NCI-H524 (cell line): ENCODE results near the gene LYL1.

Experiments
- DNase-seq, 2 experiments: peaks; one replicate each; lab custom pipeline; 2025; lab: John Stamatoyannopoulos, UW

Gene LYL1

GRCh38 chr19:13129384-13129783, 26.7 kb upstream of the LYL1 start:
- DNase-seq, result no peak

DNA sequence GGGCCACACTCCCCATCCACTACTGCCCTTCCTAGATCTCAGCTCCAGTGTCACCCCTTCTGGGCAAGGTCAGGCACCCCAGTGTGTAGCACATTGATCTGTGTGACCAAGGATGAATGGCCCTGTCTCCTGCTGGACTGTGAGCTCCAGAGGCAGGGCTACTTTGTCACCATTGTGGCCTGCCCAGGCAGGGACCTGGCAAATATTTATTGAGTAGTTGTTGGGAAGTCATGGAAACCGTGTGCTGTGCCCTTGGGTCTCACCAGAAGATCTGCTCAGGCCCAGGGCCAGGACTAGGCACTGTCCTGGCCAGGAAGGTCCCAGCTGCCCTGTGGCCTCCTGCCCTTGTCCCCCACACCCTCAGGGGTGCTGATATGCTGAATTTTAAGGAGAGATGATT, 25.9 kb upstream of the LYL1 start:
- no peak for DNase-seq

DNA sequence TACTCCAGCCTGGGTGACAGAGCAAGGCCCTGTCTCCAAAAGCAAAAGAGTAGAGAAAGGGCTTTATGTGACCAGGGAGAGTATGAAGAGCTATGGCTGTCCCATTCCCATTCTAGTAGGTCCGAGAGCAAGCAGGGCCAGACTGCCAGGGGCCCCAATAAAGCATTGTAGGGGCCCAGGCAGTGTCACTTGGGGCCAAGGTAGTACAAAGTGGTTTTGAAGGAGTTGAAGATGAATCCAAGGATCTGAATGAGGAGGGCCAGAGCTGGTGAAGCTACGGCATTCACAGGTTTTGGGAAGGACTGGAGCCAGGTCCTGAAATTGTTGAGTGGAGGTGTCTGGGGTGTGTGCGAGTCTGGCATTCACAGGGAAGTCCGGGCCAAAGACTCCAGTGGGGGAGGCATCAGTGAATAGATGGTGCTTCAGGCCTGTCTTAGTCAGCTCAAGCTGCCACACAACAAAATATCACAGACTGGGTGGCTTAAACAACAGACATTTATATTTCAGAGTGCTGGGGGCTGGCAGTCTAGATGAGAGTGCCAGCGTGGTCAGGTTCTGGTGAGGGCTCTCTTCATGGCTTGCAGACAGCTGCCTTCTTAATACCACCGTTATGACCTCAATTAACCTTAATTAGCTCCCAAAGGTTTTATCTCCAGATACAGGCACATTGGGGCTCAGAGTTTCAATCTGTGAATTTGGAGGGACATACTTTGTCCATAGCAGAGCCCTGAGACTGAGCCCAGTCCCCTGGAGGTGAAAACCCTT, 25.3 kb upstream of the LYL1 start:
- DNase-seq, result no peak

DNA sequence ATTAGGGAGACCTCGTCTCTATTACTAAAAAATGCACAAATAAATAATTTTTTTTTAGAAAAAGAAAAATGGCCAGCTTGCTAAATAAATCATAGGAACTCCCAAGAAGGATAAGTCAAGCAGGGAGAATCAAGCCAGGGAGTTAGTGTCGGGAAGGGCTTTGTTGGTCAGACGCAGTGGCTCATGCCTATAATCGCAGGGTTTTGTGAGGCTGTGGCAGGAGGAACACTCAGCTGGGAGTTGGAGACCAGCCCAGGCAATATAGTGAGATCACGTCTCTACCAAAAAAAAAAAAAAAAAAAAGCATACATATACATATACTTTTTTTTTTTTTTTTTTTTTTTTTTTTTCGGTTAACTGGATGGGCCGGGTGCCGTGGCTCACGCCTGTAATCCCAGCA, 24.4 kb upstream of the LYL1 start:
- no peak for DNase-seq

GRCh38 chr19:13122980-13123957, 20.6 kb upstream of the LYL1 start:
- DNase-seq, result no peak

DNA sequence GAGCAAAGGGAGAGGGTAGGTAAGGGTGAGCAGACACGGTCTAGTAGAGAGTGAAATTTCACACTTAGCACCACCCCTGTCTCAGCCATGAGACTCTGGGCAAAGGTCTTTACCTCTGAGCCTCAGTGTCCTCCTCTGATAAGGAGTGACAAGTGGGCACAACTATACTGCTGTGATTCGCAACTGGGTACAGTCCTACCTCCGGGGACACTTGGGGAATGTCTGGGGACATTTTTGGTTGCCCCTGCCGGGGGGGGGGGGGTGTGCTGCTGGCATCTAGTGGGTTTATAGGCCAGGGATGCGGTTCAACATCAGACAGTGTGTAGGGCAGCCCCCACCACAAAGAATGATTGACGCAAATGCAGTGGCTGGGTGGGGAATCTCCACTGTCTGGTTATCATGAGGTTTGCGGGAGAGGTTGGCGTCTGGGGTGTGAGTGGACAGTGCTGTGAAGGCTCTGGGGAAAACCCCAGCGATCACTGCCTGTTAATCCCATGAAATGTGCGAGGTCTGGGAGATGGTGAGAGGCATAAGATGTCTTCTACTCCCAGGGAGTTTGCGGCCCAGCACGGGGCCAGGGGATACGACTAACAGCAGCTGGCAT, 19.7 kb upstream of the LYL1 start:
- no peak for DNase-seq

- no peak for DNase-seq
Observed at GRCh38 chr19:13121551-13122274, 19.1 kb upstream of the LYL1 start.

GRCh38 chr19:13120817-13121216, 18.2 kb upstream of the LYL1 start:
- DNase-seq, result no peak

- DNase-seq, result no peak
Observed at GRCh38 chr19:13120031-13120430, 17.4 kb upstream of the LYL1 start.

DNA sequence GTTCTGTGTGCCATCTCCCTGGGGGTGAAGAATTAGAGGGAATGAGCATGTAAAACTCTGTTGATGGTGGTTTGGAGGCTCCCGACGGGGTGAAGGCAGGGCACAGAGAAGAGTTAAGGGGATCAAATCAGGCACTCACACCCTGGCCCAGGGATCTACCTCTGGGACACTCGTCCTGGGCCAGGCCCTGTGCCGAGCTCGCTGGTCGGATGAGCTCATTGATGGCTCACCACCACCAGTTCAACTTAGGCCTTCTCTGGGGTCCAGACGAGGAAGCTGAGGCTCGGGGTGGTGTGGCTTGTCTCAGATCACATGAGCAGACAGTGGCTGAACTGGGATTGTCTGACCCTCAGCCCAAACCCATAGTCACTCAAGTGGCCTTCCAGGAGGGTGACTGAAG, 17.0 kb upstream of the LYL1 start:
- no peak for DNase-seq

- DNase-seq, result peak in 1 of 2 experiments; percentile 33
Observed at GRCh38 chr19:13118424-13119193, 16.0 kb upstream of the LYL1 start.

DNA sequence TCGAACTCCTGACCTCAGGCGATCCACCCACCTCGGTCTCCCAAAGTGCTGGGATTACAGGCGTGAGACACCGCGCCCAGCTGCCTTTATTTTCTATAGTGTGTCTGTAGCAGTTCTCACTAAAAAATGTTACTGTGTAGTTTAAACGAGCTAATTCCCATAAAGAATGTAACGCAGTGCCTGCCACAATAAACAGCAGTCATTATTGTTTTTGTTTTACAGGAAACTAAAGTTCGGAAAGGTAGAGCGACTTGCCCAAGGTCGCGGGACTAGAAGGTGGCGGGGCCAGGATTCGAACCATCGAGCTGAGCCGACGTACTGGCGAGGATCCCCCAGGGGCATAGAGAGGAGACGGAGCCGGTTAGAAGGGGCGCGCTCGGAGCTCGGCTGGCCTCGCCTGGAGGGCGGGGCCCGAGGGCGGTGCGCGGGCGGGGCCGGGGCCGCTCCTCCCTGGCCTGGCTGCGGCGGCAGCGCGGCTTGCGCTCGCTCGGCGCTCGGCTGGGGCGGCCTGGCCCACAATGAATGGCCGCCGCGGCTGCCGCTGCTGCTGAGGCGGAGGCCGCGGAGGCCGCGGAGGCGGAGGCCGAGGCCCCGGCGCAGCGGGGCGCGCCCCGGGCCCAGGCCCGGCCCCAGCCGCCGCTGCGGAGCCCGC, 15.2 kb upstream of the LYL1 start, which contains the start of gene NACC1:
Gene NACC1 (plus strand): TSS at position 493 of the 652 bp plus-strand sequence. CDS start 16,944 bp downstream, outside the sequence.
- peak; percentile 80 to 91 for DNase-seq

DNA sequence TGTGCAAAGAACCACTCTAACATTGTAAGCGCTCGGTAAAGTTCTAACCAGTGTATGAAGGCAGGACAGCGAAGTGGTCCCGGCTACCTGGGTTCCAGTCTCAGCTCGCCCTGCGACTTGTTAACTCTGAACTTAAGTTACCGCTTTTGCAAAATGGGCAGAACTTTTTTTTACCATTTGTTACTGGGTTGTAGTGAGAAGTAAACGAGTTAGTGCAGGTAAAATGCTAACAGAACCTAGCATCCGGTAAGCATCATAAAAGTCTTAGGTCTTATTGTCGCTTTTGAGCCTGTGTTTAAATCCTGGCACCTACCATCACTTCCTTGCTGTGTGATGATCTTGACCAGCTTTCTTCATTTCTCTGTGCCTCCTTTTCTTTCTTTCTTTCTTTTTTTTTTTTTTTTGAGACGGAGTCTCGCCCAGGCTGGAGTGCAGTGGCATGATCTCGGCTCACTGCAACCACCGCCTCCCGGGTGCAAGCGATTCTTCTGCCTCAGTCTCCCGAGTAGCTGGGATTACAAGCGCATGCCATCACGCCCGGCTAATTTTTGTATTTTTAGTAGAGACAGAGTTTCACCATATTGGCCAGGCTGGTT, 14.6 kb upstream of the LYL1 start:
- peak in 1 of 2 experiments; percentile 28 for DNase-seq

GRCh38 chr19:13116282-13117175, 13.9 kb upstream of the LYL1 start, which contains the start of gene TRMT1:
Gene TRMT1 (minus strand): TSS chr19:13116740. CDS start chr19:13116399, 341 bp downstream.
- DNase-seq, result peak; percentile 90 to 95

DNA sequence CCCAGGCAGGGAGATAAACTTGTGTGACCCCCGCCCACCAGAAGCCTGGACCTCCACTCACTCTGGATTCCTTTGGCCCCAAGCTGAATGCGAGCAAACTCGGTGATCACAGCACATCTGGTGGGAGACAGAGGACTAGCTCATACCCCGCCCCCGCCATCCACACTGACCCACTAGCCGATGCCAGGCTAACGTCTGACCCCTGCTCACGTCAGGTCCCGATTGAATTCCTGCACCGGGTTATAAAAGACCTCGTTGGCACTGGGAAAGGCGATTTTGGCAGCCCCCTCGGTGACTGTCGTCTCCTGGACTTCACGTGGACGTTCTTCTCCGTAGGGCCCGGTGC, 13.3 kb upstream of the LYL1 start:
- DNase-seq, result no peak

- DNase-seq, result no peak
Observed at GRCh38 chr19:13112555-13112954, 9.9 kb upstream of the LYL1 start.

GRCh38 chr19:13110099-13110610, 7.5 kb upstream of the LYL1 start:
- no peak for DNase-seq

- DNase-seq, result no peak
Observed at GRCh38 chr19:13109361-13110098, 6.9 kb upstream of the LYL1 start.
